Measurements from ENCODE around the gene SPSB2. TPM values are rescaled to one million over a fixed set of nuclear protein-coding genes. Genes with fewer than 3 reads are reported as not detected.

Gene SPSB2
- total and polyA plus RNA-seq, 9 of the 15 experiments (the other 6 are each of a cell fraction or from before 2014, with no cell fraction given) = 0.10 to 10.6 (median 1.9) TPM

GRCh38 chr12:6847676-6848075, 25.4 kb downstream of the SPSB2 start:
- H3K9ac ChIP-seq (ENCODE audit: insufficient read depth in 1 of 2, low read depth in 2 of 2, low read length in 2 of 2) = no peak overlapping the region
- 88% methylated on average over 2 of the region's 2 CpGs for WGBS (ENCODE audit: insufficient coverage, low coverage, missing lambda C conversion rate)
- no peaks in the 10 kb centered on the region for H3K9me1 ChIP-seq (ENCODE audit: control insufficient read depth, insufficient read depth, low read length)
- H3K79me2 ChIP-seq (ENCODE audit: control insufficient read depth, insufficient read depth, low read length) = peaks cover 27% of the 10 kb centered on the region
- POLR2A ChIA-PET = interaction anchor here (1.0 to 1.7 kb wide), 2 partner anchors 13 to 96 kb away, joined by 4 to 5 read pairs; partner anchors contain the start of gene RNU7-1
- no TSS peak for BruUV-seq (replicated peaks)
- H3K27ac ChIP-seq (ENCODE audit: extremely low read depth, low read depth, low read length) = no peak overlapping the region
- peaks cover 15 to 25% of the 10 kb centered on the region in 2 experiments; a peak in 4 of 5 replicates for H3K4me1 ChIP-seq (replicated peaks in 1 of 2; ENCODE audit: control insufficient read depth in 2 of 2, insufficient read depth in 2 of 2, low read length in 2 of 2)
- in situ Hi-C loops (cut with MboI) (no loop called here), intact Hi-C loops (cut with micrococcal nuclease) (no loop called here)
- CTCF ChIA-PET (ENCODE audit: low intra/inter-chr PET ratio) = no interaction called here
- ATAC-seq (no peak), FAIRE-seq (no peak), DNase-seq (ENCODE audit: extremely low read depth in 1 of 4, low spot score in 3 of 4) (no peak)
- no peak overlapping the region for H3K4me2 ChIP-seq (ENCODE audit: insufficient read depth, low read length)
- H3K36me3 ChIP-seq (ENCODE audit: control insufficient read depth, insufficient read depth, low read length) = peaks cover 71% of the 10 kb centered on the region; the same call in 2 of the 3 replicates
- no peak overlapping the region for H2AFZ ChIP-seq (ENCODE audit: low read depth, low read length)
- no peaks in the 10 kb centered on the region for H3K27me3 ChIP-seq (ENCODE audit: control insufficient read depth in 2 of 2, insufficient read depth in 2 of 2, low read length in 2 of 2)
- no peaks in the 10 kb centered on the region for H3K9me3 ChIP-seq (replicated peaks; ENCODE audit: control insufficient read depth, insufficient read depth, low read depth, low read length)
- no peaks in the 10 kb centered on the region for H4K20me1 ChIP-seq (replicated peaks; ENCODE audit: control insufficient read depth, insufficient read depth, low read length)
- no peak overlapping the region for H3K4me3 ChIP-seq
- no peak for TF ChIP-seq ETV5 (CRISPR knock-in tag; IDR thresholded peaks at IDR 0.05; ENCODE audit: low read depth)
- TF ChIP-seq FOXJ3 (CRISPR knock-in tag; IDR thresholded peaks at IDR 0.05) = no peak
- TF ChIP-seq SMC3 (conservative IDR thresholded peaks at IDR 0.05; ENCODE audit: insufficient read depth, low read depth, low read length) = no peak
- no peak for TF ChIP-seq PCBP2 (IDR thresholded peaks at IDR 0.05; ENCODE audit: low read depth, low read length, poor library complexity, severe bottlenecking)
- TF ChIP-seq ATF2 (CRISPR knock-in tag; IDR thresholded peaks at IDR 0.05) = no peak
- TF ChIP-seq MNT (conservative IDR thresholded peaks at IDR 0.05) = no peak
- no peak for TF ChIP-seq ZNF77 (CRISPR knock-in tag; IDR thresholded peaks at IDR 0.05)
- TF ChIP-seq CHD7 (IDR thresholded peaks at IDR 0.05; ENCODE audit: low read depth, low read length) = no peak

Data from K562 (cell line).